ENCODE data around the gene FADS1. TPM values are rescaled to one million over a fixed set of nuclear protein-coding genes. Genes with fewer than 3 reads are reported as not detected.
A peak's percentile ranks its signal among the peaks of the same experiment; 100 is the strongest.

The FADS1 gene
- total RNA-seq = 10 to 100 TPM; 50.4 to 56.5 TPM

DNA sequence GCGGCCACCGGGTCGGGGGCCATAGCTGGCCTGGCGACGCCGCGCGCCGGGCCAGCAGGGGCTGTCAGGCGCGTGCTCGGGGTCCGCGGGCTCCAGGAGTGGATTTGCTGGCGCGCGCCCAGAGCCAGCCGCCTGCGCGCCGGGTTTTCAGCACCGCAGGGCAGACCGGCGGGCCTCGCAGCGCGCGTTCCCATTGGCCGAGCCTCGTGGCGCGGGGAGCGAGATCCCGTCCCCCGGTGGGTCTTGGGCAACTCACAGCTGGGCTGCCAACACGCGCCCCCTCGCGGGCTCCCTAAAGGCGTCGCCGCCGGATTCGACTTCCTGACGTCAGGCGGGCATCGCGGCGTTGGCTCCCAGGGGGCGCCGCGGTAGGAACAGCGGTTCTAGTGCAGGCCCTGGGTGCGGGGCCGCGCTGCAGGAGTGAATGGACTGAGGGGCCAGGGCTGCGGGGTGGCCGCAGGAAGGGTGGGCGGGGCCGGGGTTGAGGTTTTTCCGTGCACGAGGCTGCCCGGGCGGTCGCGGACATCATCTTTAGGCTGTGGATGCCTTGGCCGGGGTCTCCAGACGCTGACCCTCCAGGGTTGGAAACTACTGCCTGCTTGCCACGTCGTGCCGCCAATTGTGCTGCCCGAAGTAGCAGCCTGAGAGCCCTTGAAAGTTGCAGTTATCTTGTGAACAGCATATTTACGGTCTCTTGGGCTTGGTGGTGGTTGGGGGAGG lies at the start of gene FADS1:
Gene FADS1, minus strand, starts transcription at position 268 of the 720 bp plus-strand sequence. Its CDS starts 74 bp downstream, at position 194.
- H3K4me1 Mint-ChIP-seq (ENCODE audit: low read depth in 2 of 2) = peaks cover 13 to 21% of the 10 kb centered on the region in 2 donors
- H3K4me3 Mint-ChIP-seq = peak within 1 kb of the TSS; percentile 95
- ATAC-seq (peak; percentile 83 to 88), DNase-seq (ENCODE audit: low spot score) (peak; percentile 96)
- peak within 1 kb of the TSS; percentile 83 to 87 for H3K27ac Mint-ChIP-seq
- no peaks in the 10 kb centered on the region for H3K9me3 Mint-ChIP-seq
- no peaks in the 10 kb centered on the region for H3K36me3 Mint-ChIP-seq
- no peaks in the 10 kb centered on the region for H3K27me3 Mint-ChIP-seq

- Mint-ChIP-seq H3K36me3 (no peaks in the 10 kb centered on the region), H3K27ac (no peak overlapping the region), H3K27me3 (no peaks in the 10 kb centered on the region), H3K4me1 (ENCODE audit: low read depth in 2 of 2) (peaks cover 0 to 4% of the 10 kb centered on the region in 2 donors), H3K4me3 (no peak overlapping the region), H3K9me3 (no peaks in the 10 kb centered on the region)
- DNase-seq (ENCODE audit: low spot score) (no peak), ATAC-seq (no peak)
Observed at GRCh38 chr11:61866231-61866957, 49.6 kb upstream of the FADS1 start.

DNA sequence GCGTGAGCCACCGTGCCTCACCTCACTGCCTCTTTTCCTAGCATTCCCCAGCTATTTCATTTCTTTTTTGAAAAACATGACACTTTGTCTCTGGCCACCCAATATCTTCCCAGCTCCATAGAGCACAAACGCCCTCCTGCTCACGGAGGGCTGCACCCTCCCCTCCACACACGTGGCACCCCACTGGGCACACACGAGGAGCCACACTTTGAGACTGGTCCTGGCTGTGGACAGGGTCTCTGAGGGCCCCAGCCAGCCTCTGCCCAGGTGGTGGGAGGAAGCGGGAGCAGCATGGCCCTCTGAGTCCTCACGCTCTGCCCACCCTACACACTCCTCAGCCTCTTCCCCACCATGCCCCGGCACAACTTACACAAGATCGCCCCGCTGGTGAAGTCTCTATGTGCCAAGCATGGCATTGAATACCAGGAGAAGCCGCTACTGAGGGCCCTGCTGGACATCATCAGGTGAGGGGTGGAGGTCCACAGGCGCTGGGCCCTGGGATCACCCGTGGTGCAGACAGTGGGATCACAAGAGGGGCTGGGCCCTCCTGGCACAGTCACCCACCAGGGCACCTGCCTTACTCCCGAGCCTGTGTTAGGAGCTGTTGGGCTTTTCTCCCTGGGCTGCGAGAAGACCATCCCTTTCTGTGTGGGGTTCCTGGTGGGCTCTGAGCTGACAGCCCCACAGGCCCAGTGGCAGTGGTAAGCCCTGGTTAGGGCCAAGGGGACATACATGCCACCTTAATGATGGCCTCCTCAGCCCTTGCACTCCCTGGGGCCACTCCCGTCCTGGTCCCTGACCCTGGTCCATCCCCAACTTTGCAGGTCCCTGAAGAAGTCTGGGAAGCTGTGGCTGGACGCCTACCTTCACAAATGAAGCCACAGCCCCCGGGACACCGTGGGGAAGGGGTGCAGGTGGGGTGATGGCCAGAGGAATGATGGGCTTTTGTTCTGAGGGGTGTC lies 48.3 kb upstream of the FADS1 start:
- no peak for ATAC-seq
- H3K36me3 Mint-ChIP-seq = no peaks in the 10 kb centered on the region

DNA sequence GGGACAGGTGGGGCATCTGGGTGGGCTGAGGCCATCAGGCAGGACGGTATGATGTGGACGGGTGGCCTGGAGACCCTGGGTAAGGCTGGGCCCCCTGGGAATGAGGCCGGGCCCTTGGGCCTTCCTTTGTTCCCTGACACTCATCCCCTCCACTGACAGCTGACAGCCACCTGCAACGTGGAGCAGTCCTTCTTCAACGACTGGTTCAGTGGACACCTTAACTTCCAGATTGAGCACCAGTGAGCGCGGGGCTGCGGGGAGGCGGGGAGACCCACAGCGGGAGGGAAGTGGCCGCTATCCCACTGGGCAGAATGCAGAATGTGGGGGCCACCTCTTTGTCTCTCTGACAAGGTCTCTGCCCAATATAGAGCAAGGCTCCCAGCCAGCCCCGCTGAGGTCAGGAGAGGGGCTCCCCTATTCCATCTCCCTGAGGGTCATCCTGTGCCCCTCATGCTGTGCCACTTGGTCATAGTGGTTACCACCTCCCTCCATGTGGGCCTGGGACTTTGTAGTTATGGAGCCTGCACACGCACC lies 46.8 kb upstream of the FADS1 start:
- no peaks in the 10 kb centered on the region for H3K27me3 Mint-ChIP-seq
- DNase-seq (ENCODE audit: low spot score) (no peak), ATAC-seq (no peak)
- no peak overlapping the region for H3K27ac Mint-ChIP-seq
- H3K4me3 Mint-ChIP-seq = no peak overlapping the region
- H3K36me3 Mint-ChIP-seq = no peaks in the 10 kb centered on the region
- no peaks in the 10 kb centered on the region for H3K4me1 Mint-ChIP-seq (ENCODE audit: low read depth in 2 of 2)
- H3K9me3 Mint-ChIP-seq = no peaks in the 10 kb centered on the region

More for the DNA sequence above, 48.3 kb upstream of the FADS1 start:
- Mint-ChIP-seq H3K9me3 (no peaks in the 10 kb centered on the region), H3K27me3 (no peaks in the 10 kb centered on the region), H3K4me3 (no peak overlapping the region), H3K4me1 (ENCODE audit: low read depth in 2 of 2) (no peaks in the 10 kb centered on the region), H3K27ac (no peak overlapping the region)
- no peak for DNase-seq (ENCODE audit: low spot score)

DNA sequence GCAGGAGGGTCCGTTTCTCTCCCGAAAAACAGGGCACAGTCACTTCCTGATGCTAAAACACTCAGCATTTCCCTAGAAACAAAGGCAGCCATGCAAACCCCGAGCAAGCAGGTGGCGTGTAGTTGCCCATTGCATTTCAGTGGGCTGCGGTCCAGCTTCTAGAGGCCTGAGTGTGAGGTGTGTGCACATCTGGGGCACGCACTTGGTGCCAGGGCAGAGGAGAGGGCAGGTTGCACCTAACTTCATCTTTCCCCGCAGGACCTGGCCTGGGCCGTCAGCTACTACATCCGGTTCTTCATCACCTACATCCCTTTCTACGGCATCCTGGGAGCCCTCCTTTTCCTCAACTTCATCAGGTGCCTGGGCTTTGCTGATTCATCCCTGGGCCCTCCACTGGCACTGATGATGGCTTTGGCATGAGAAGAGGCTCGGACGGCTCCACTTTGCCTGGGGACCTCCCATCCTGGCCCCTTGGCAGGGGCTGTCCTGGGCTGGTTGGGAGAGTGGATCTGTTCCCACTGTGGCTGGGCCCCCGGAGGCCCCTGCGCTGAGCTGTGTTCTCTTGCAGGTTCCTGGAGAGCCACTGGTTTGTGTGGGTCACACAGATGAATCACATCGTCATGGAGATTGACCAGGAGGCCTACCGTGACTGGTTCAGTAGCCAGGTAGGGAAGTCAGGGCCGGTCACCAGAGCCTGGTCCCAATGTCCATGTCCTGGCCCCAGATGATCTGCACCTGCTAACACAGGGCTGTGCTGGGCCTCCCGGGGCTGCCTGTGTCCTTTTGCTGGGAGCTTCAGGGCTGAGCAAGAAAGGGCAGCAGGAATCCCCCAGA lies 46.1 kb upstream of the FADS1 start:
- DNase-seq (ENCODE audit: low spot score) (no peak), ATAC-seq (no peak)
- Mint-ChIP-seq H3K4me3 (no peak overlapping the region), H3K27me3 (no peaks in the 10 kb centered on the region), H3K36me3 (no peaks in the 10 kb centered on the region), H3K4me1 (ENCODE audit: low read depth in 2 of 2) (no peaks in the 10 kb centered on the region), H3K9me3 (no peaks in the 10 kb centered on the region), H3K27ac (no peak overlapping the region)

GRCh38 chr11:61861634-61862033 lies 44.8 kb upstream of the FADS1 start:
- DNase-seq (ENCODE audit: low spot score) (no peak), ATAC-seq (no peak)
- Mint-ChIP-seq H3K4me1 (ENCODE audit: low read depth in 2 of 2) (no peaks in the 10 kb centered on the region), H3K4me3 (no peak overlapping the region), H3K36me3 (no peaks in the 10 kb centered on the region), H3K9me3 (no peaks in the 10 kb centered on the region), H3K27me3 (no peaks in the 10 kb centered on the region), H3K27ac (no peak overlapping the region)

GRCh38 chr11:61860054-61860903 lies 43.5 kb upstream of the FADS1 start:
- no peak overlapping the region for H3K27ac Mint-ChIP-seq
- no peak for ATAC-seq
- H3K4me1 Mint-ChIP-seq (ENCODE audit: low read depth in 2 of 2) = no peaks in the 10 kb centered on the region
- DNase-seq (ENCODE audit: low spot score) = no peak
- H3K36me3 Mint-ChIP-seq = no peaks in the 10 kb centered on the region
- H3K27me3 Mint-ChIP-seq = no peaks in the 10 kb centered on the region
- no peak overlapping the region for H3K4me3 Mint-ChIP-seq
- no peaks in the 10 kb centered on the region for H3K9me3 Mint-ChIP-seq

GRCh38 chr11:61855939-61856680 lies 39.3 kb upstream of the FADS1 start:
- DNase-seq (ENCODE audit: low spot score) = no peak
- H3K4me1 Mint-ChIP-seq (ENCODE audit: low read depth in 2 of 2) = no peaks in the 10 kb centered on the region
- no peaks in the 10 kb centered on the region for H3K27me3 Mint-ChIP-seq
- H3K27ac Mint-ChIP-seq = no peak overlapping the region
- H3K9me3 Mint-ChIP-seq = no peaks in the 10 kb centered on the region
- ATAC-seq = no peak
- H3K36me3 Mint-ChIP-seq = no peaks in the 10 kb centered on the region
- no peak overlapping the region for H3K4me3 Mint-ChIP-seq

DNA sequence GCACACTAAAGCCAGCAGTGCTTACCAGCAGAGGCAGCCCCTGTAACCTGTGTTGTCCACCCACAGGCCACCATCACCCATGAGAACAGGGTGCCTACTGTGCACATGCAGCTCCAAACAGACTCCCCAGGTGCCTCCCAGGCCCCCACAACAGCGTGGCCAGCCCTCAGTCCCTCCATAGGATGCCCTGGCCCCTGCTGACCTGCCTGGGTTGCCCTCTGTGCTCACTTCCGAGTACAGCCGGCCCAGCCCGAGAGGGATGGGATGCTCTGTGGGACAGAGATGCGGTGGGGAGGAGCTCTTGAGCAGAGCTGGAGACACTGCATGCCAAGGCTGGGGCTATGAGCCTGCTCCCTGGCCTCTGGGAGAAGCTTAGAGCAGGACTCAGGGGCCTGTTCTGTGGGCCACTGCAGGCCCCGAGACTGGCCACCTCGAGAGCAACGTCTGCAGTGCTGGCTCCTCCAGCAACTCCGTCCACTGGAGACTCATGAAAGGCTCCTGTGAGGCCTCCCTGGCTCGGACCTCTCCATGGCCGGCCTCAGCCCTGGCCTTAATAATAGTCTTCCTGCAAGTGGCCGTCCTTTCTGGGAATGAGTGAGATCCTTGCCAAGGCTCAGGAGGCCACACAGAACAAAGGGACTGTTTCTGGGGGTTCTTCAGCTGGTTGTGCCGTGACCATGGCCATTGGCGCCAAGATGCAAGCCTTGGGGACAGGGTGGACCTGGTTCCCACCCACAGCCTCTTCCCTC lies 38.3 kb upstream of the FADS1 start:
- ATAC-seq (no peak), DNase-seq (ENCODE audit: low spot score) (peak; percentile 51)
- Mint-ChIP-seq H3K4me1 (ENCODE audit: low read depth in 2 of 2) (no peaks in the 10 kb centered on the region), H3K9me3 (no peaks in the 10 kb centered on the region), H3K27ac (no peak overlapping the region), H3K4me3 (no peak overlapping the region), H3K36me3 (no peaks in the 10 kb centered on the region), H3K27me3 (no peaks in the 10 kb centered on the region)

GRCh38 chr11:61854206-61854895 lies 37.5 kb upstream of the FADS1 start:
- Mint-ChIP-seq H3K36me3 (no peaks in the 10 kb centered on the region), H3K4me1 (ENCODE audit: low read depth in 2 of 2) (no peaks in the 10 kb centered on the region), H3K27me3 (no peaks in the 10 kb centered on the region), H3K9me3 (no peaks in the 10 kb centered on the region), H3K4me3 (no peak overlapping the region), H3K27ac (no peak overlapping the region)
- ATAC-seq = no peak
- DNase-seq (ENCODE audit: low spot score) = peak; percentile 45

GRCh38 chr11:61853698-61854169 lies 36.9 kb upstream of the FADS1 start:
- H3K27ac Mint-ChIP-seq = peak overlapping the region in 1 of 2 donors; percentile 57
- no peaks in the 10 kb centered on the region for H3K4me1 Mint-ChIP-seq (ENCODE audit: low read depth in 2 of 2)
- H3K9me3 Mint-ChIP-seq = no peaks in the 10 kb centered on the region
- ATAC-seq = no peak
- no peaks in the 10 kb centered on the region for H3K36me3 Mint-ChIP-seq
- no peaks in the 10 kb centered on the region for H3K27me3 Mint-ChIP-seq
- no peak for DNase-seq (ENCODE audit: low spot score)
- no peak overlapping the region for H3K4me3 Mint-ChIP-seq
